HG03521 (cell line): ENCODE results near the gene NCAPD2.
"Not testable (repeated sequence)": the region's sequence is repeated elsewhere in the genome, so short reads cannot be mapped to it uniquely, and the experiment has no call there.

ENCODE experiments used
- ATAC-seq: cut with Tn5 transposase; IDR thresholded peaks from one replicate; pipeline ENCODE4 v1.9.1; 2021; ENCODE audit warnings: mild to moderate bottlenecking, moderate library complexity; ENCODE audit not compliant: unreplicated experiment

NCAPD2 gene

DNA sequence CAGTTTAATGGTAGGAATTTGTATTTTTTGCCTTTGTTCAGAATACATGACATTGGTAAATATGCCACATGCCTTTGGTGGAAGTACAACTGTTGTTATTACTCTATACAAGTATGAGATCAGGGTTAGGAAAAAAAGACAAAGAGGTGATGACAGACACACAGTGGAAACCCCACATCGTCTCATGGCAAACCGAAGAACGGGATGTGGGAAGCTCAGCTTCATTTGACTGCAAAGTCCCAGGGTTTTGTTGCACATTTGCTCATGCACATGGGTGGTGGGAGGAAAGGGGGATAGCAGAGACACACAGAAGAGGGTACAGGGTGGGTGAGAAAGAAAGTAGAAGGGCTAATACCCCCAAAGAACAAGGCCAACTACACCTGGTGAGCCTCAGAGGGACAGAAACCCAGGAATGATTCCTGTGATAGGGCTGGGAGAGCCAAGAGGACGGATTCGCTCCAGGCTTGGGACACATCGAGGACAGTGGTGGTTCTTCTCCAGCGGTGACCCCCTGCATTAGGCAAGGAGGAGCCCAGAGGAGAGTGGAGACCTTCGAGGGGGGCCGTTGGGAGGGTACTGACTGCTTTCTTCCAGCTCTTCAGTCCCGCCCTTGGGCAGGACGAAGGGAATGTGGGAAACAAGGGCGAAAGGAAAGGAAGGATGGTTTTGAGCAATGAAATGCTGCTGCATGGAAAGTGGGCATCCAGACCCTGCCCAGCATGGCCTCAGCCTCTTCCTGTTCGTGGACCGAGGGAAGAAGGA, 31.5 kb upstream of the NCAPD2 start:
- ATAC-seq, result no peak

DNA sequence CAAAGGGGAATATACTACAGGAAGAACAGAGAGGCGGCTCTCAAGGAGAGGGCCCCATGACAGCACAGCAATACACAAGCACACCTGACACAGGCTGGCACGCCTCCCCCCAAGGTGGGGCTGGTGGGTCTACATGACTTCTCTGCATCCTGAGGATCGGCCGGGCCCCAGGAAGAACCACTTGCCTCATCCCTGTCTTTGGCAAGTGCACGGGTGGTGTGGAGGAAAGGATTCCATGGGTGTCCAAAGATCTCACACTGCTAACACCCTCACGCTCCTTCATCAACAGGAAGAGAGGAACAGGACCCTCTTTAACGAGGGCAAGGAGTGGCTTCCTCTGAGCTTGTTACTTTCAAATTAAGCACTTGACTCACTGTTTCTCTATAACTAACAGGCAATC, 30.7 kb upstream of the NCAPD2 start:
- no peak for ATAC-seq

DNA sequence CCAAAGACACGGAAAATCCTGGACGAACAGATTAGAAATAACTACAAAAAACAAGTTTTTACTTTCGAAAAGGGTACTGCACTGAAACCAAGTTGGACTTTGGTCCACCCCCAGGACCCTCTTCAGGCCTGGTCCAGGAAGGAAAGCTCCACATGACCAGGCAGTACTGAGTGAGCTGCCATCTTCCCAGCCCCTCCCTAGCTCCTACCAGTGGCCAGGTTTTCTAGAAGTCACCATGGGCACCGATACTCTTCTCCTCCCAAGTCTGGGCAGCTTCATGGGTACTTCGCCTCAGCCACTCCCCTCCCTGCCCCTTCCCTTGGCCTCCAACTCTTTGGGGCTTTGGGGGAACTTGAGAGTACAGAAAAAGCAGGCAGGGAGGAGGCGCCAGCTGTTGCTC, 30.0 kb upstream of the NCAPD2 start:
- no peak for ATAC-seq

DNA sequence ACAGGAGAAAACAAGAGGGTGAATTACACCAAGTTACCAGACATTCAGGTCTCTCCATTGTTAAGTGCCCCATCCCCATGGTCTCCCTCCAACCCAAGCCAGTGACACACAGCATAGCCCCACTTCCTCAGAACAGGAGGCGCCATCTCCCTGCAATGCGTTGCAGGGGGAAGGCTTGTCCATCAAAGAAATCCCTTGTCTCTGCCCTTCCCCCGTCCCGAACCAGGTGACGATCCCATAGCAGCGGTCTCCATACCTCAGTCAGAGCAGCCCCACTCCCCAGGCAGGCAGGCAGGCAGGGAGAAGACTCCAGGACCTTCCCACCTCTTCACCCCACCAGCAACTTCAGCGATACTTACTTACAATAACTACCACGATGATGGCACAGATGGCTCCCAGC, 29.4 kb upstream of the NCAPD2 start:
- ATAC-seq, result no peak

DNA sequence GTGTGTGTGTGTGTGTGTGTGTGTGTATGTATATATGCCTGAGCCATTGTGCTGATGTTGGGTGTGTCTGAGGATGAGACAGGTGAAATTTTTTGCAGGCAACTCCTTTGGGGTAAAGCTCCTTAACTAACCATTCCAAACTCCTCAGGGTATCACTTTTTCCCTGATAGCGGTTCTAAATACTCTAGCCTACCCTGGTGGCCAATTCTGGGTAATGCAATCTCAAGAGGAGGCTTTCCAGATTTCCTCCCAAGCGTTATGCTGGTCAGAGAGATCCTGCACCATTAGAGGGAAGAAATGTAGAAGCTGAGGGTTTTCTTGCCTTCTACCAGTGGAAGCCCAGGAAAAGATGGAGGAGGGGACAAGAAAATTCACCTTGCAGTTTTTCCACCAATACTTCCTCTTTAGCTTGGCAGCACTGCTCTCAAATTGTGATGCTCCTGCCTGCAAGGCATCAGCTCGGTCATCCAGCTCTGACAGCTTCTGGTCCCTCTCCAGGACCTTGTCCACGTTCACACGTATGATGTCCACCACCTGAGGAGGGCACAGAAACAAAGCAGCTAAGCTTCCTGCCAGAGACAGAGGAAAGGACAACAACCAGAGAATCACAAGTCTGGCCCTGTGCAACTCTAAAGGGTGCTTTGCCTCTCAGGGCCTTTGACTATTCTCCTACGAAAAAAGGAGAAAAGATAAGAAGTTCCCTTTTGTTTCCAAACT, 28.3 kb upstream of the NCAPD2 start:
- ATAC-seq, result no peak

DNA sequence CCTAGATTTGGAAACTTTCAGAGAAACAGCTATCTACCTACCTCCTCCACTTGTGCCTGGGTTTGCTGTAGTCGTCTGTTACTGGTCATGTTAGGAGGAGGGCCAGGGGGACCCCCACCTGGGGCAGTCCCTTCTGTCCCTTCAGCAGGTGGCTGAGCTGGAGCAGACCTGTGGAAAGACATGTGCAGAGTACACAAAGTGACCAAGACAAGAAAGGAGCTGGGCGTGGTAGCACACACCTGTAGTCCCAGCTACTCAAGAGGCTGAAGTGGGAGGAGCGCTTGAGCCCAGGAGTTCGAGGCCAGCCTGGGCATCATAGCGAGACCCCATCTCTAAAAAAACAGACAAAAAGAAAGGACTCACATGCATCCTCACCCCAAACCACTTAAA, 27.7 kb upstream of the NCAPD2 start:
- no peak for ATAC-seq

DNA sequence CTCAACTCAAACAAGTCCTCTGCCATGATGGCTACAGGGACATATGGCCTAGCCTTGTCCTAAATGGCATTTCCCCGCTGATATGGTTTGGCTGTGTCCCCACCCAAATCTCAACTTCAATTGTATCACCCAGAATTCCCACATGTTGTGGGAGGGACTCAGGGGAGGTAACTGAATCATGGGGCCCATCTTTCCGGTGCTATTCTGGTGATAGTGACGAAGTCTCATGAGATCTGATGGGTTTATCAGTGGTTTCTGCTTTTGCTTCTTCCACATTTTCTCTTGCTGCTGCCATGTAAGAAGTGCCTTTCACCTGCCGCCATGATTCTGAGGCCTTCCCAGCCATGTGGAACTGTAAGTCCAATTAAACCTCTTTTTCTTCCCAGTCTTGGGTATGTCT, 27.2 kb upstream of the NCAPD2 start:
- not testable (repeated sequence) for ATAC-seq

DNA sequence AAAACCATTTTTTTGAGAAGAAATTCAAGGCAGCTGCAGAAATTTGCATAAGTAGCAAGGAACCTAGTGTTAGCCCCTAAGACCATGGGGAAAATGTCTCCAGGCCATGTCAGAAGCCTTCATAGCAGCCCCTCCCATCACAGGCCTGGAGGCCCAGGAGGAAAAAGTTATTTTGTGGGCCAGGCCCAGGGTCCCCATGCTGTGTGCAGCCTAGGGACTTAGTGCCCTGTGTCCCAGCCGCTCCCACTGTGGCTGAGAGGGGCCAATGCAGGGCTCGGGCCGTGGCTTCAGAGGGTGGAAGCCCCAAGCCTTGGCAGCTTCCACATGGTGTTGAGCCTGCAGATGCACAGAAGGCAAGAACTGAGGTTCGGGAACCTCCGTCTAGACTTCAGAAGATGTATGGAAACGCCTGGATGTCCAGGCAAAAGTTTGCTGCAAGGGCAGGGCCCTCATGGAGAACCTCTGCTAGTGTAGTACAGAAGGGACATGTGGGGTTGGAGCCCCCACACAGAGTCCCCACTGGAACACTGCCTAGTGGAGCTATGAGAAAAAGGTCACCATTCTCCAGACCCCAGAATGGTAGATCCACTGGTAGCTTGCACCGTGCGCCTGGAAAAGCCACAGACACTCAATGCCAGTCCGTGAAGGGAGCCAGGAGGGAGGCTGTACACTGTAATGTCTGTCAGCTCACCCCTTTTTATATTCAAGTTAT, 26.2 kb upstream of the NCAPD2 start:
- ATAC-seq, result not testable (repeated sequence)

DNA sequence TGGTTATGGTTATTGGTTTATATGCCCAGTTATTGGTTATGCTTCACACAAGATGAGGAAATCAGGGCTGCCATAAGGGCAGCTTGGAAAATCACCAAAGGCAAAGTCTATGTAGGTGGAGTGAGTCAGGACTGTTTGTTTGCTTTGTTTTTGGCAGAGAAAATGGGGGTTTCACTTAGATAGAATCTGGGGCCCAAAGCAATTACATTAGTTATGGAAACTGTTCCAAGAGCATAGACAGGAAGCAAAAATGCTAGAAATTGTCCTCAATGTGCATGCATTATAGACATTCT, 25.7 kb upstream of the NCAPD2 start:
- ATAC-seq, result no peak

DNA sequence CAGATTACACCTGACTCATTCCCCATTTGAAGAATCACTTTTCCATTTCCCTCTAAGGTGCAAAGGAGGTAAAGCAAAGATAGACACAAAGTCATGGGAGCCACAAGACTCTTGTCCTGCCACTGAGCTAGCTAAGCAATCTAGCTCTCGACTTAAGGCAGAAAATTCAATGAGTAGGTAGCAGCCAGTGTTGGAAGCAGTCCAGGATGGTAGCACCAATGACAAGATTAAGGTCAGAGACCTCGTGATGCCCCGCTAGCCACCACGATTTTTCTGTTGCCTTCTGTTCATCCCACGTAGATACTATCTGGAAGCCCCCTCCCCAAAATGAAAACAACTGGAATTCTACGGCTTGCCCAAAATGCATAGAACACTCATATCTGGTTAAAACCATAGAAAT, 24.8 kb upstream of the NCAPD2 start:
- no peak for ATAC-seq

DNA sequence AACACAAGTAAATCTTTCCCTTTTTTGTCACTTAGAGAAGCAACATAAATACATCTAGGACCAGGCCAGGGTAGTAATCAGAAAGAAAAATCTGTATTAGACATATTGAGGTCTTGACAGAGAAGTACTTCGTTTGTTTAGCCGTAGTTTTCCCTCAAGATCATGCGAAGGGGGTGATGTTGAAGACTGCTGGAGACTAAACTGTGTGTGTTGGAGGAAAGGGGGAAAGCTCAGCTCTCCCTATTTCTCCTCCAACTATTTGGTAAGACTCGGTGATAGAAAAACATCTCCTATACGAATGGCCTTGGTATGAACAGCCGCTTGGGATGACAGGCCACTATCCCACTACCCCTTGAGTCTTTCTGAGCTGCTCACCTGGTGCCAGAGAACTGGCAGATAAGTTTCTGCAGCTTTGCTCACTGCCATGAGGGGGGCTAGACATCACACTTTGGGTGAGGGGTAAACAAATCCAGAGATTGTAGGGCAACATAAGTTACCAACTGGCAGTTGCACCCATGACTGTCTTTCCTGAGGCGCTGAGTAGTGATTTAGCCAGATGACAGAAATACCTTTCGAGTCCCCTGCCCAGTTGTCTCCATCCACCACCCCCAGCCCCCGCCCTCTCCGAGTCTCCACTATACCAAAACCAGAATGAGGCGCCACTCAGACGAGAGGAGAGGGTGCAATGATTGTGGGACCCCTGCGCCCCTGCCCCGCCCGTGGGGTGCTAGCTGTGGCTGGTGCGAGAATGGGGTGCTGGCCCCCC, 24.1 kb upstream of the NCAPD2 start:
- ATAC-seq, result no peak

DNA sequence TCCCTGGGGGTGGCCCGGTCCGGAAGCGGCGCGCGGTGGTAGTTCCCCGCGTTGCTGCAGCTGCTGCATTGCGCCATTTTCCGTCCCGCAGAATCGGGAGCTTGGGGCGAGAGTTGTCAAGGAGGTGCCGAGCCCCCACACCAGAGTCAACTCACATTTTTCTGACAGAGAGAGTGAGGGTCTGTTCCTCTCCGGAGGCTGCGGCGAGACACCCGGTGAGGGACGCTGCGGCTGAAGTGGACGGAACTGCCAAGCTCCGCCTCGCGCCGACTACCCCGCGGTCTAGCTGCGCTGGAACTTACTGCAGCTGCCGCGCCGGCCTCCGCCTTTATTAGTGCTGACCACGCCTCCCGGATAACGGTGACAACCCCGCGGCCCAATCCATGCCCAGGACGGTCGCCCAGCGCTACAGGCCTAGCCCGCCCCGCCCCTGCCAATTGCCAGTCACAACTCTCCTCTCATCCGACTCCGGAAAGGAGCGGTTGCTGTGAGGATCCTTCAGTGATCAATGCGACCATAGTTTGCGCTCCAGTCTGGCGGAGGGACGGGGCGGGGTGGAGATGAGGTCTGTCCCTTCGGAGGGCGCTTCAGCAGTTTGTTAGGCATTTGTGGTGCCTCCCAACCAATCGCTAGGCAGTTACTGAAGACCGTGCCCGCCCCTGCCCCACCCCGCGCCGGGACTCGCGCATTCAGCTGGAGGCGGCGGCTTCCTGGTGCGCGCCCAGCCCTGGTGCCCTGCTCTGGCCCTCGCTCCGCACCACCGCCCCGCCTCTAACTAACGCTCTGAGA, 23.3 kb upstream of the NCAPD2 start, which contains the start of gene VAMP1:
Gene VAMP1 (minus strand): TSS at position 303 of the 789 bp plus-strand sequence. CDS start 146 bp downstream, at position 157.
- peak; percentile 83 for ATAC-seq

DNA sequence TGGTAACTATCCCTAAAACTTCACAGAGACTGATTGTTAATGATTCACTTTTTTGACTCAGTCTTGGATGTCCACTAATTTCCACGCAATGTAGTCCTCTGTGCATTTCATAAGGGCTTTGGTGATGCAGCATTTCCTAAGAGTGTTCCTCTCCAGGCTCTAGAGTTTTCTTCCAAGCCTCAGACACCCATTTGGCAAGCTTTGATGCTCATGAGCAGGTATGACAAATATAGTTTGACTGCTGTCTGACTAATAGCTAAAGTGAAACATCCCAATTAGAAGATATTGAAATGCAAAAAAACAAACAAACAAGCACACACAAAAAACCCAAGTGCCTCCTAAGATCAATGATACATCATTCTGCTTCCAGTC, 21.9 kb upstream of the NCAPD2 start:
- no peak for ATAC-seq

DNA sequence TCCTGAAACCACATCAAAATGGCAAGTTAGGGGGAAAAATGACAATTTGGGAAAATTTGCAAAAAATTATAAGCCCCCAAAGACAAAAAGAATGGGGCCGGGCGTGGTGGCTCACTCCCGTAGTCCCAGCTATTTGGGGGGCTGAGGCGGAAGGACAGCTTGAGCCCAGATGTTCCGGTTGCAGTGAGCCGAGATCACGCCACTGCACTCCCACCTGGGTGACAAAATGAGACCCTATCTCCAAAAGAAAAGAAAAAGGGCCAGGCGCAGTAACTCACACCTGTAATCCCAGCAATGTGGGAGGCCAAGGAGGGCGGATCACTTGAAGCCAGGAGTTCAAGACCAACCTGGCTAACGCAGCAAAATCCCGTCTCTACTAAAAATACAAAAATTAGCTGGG, 21.4 kb upstream of the NCAPD2 start:
- no peak for ATAC-seq

DNA sequence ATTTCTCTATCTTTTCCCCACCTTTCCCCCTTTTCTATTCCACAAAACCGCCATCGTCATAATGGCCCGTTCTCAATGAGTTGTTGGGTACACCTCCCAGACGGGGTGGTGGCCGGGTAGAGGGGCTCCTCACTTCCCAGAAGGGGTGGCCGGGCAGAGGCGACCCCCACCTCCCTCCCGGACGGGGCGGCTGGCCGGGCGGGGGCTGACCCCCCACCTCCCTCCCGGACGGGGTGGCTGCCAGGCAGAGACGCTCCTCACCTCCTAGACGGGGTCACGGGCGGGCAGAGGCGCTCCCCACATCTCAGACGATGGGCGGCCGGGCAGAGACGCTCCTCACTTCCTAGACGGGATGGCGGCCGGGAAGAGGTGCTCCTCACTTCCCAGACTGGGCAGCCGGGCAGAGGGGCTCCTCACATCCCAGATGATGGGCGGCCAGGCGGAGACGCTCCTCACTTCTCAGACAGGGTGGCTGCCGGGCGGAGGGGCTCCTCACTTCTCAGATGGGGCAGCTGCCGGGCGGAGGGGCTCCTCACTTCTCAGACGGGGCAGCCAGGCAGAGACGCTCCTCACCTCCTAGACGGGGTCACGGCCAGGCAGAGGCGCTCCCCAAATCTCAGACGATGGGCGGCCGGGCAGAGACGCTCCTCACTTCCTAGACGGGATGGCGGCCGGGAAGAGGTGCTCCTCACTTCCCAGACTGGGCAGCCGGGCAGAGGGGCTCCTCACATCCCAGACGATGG, 18.5 kb upstream of the NCAPD2 start:
- not testable (repeated sequence) for ATAC-seq

DNA sequence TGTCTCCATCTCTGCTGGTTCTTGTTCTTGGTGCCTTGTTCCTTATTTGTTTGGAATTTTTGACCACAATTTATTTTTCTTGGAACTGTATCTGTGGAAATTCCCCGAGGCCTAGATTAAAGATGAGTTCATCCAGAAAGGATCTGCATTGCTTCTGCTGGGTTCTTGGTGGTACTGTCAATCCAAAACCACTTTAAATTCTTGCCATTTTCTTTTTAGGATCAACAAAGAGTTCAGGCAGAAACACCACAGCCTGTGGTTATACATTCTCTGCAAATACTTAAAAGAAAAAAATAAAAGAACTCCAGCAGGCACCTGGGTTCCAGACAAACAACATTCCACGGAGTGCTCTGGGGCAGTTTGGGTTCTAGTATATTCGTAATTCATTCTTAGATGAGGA, 17.4 kb upstream of the NCAPD2 start:
- no peak for ATAC-seq

DNA sequence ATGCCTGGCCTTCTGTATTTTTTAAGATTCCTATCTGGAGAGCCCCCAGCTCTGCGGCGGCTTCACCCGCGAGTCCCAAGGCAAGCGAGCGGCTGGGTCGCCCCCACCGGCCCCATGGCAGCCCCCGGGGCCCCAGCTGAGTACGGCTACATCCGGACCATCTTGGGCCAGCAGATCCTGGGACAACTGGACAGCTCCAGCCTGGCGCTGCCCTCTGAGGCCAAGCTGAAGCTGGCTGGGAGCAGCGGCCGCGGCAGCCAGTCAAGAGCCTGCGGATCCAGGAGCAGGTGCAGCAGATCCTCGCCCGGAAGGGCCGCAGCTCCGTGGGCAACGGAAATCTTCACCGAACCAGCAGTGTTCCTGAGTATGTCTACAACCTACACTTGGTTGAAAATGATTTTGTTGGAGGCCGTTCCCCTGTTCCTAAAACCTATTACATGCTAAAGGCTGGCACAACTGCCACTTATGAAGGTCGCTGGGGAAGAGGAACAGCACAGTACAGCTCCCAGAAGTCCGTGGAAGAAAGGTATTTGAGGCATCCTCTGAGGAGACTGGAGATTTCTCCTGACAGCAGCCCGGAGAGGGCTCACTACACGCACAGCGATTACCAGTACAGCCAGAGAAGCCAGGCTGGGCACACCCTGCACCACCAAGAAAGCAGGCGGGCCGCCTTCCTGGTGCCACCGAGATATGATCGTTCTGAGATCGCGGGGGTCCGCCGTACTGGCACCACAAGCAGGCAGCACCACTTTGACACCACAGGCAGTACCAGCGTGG, 16.1 kb upstream of the NCAPD2 start:
- not testable (repeated sequence) for ATAC-seq

DNA sequence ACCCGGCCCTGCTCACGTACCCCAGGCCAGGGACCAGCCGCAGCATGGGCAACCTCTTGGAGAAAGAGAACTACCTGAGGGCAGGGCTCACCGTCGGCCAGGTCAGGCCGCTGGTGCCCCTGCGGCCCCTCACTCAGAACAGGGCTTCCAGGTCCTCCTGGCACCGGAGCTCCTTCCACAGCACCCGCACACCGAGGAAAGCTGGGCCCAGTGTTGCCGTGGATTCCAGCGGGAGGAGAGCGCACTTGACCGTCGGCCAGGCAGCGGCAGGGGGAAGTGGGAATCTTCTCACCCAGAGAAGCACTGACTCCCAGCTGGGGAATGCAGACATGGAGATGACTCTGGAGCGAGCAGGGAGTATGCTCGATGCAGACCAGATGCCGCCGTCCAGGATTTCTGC, 15.5 kb upstream of the NCAPD2 start:
- no peak for ATAC-seq

DNA sequence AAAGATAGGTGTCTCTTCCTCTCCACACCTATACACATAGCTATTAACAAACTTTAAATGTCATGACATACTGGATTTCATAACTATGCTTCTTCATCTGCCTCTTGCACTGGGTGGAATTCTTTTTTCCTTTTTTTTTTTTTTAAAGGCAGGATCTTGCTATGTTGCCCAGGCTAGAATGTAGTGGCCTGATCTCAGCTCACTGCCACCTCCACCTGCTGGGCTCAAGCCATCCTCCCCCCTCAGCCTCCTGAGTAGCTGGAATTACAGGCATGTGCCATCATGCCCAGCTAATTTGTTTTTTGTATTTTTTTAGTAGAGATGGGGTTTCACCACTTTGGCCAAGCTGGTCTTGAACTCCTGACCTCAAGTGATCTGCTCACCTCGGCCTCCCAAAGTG, 5.7 kb upstream of the NCAPD2 start:
- ATAC-seq, result no peak
